Stimulated activated naive CD4-positive, alpha-beta T cell treated with Interleukin-2 at 50 U/mL for 16 hours (primary cell): Measurements from ENCODE around the gene SPACA4.
"Not testable (repeated sequence)": the region's sequence is repeated elsewhere in the genome, so short reads cannot be mapped to it uniquely, and the experiment has no call there.

Experiments
- DNase-seq: peaks from one replicate; lab custom pipeline; 2025; lab: John Stamatoyannopoulos, UW

SPACA4 gene, protein sequence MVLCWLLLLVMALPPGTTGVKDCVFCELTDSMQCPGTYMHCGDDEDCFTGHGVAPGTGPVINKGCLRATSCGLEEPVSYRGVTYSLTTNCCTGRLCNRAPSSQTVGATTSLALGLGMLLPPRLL

DNA sequence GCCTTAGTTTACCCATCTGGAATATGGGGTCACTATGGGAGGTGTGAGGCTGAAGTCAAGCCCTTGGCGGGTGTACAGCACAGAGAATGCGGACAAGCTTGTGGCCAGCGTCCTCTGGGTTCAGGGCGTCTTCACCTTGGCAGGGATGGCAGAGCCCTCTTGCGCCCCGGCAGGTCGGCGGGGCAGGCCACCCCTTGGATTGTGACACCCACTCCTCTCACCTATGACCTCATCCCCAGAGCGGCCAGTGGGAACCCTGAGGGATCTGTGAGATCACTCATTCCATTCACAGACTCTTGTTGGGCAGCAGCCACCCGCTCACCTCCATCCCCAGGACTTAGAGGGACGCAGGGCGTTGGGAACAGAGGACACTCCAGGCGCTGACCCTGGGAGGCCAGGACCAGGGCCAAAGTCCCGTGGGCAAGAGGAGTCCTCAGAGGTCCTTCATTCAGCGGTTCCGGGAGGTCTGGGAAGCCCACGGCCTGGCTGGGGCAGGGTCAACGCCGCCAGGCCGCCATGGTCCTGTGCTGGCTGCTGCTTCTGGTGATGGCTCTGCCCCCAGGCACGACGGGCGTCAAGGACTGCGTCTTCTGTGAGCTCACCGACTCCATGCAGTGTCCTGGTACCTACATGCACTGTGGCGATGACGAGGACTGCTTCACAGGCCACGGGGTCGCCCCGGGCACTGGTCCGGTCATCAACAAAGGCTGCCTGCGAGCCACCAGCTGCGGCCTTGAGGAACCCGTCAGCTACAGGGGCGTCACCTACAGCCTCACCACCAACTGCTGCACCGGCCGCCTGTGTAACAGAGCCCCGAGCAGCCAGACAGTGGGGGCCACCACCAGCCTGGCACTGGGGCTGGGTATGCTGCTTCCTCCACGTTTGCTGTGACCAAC is at the start of gene SPACA4:
TSS of gene SPACA4 (plus strand) at position 280 of the 896 bp plus-strand sequence. CDS start at position 517, 237 bp downstream.
- DNase-seq = no peak

DNA sequence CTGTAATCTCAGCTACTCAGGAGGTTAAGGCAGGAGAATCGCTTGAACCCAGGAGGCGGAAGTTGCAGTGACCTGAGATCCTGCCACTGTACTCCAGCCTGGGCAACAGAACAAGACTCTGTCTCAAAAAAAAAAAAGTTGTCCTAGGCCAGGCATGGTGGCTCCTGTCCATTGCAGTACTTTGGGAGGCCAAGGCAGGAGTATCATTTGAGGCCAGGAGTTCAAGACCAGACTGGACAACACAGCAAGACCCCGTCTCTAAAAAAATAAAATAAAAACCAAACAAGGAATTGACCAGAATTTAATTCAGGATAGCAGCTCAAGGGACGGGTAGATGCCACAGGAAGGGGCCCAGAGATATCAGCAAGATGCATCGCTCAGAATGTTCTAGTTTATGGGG is 49.7 kb upstream of the SPACA4 start:
- DNase-seq = no peak

DNA sequence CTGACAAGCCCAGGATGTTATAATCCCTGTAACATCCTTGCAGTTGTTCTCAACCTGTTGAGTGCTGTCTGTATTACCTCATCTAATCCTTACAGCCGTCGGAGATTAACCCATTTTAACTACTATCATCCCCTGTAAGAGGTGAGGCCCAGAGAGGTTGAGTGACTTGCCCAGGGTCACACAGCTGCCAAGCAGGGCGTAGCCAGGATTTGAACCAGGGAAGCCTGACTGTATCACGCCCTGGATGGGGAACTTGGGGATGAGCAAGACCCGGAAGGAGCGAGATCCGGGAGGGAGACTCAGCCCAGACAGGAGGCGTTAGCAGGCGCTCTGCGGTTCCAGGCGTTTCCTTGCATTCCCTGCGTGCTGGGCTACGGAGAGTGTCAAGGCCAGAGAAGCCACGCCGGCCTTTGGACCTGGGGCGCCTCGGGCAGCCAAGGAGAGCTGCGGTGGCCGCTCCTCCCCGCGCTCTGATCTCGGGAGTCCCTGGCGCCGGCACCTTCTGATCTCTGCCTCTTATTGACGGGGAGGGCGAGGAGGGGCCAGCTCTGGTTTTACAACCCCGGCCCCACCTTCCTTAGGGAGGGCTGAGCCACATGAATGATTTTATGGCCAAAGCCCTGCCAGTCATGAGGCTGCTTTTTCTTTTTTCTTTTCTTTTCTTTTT is 48.4 kb upstream of the SPACA4 start:
- no peak for DNase-seq

DNA sequence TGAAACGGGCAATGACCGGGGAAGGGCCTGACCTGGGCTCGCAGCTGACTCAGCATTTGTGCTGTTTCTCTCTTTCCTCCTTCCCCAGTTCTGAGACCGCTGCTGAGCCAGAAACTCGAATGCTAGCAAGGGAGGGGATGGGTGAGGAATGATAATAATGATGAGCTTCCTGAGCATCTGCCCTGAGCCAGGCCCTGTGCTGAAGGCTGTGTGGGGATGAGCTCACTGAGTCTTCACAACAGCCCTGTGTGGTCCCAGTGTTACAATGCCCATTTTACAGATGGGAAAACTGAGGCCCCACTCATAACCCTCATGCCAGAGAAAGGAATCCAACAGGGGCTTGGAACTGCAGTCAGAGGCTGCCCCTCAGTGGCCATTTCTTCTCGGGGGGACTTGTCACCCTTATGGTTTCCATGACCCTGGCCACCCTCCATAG is 46.4 kb upstream of the SPACA4 start:
- no peak for DNase-seq

DNA sequence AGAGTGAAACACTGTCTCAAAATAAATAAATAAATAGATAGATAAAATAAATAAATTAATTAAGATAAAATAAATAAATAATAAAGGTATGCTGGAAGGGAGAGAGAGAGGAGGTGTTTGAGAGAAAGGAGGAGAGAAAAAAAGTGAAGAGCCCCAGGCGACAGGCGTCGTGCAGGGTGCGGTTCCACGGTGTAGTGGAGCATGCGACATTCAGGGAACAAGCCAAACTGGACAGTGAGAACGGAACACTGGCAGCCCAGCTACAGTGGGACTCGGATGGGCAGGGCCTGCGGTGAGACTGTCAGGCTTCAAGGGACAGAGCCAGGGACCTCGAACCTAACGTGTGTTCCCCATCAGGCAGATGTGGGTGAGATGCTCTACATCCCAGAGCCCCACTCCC is 45.1 kb upstream of the SPACA4 start:
- DNase-seq = no peak

DNA sequence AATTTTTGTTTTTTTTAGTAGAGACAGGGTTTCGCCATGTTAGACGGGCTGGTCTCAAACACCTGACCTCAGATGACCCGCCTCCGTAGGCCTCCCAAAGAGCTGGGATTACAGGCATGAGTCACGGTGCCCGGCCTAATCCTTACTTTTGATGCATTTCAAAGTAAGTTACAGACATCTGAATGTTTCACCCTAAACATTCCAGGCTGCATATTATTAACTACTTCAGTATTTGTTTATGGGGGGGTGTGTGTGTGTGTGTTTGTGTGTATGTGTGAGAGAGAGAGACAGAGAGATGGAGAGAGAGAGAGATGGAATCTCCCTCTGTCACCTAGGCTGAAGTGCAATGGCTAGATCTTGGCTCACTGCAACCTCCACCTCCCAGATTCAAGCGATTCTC is 41.5 kb upstream of the SPACA4 start:
- DNase-seq = no peak

DNA sequence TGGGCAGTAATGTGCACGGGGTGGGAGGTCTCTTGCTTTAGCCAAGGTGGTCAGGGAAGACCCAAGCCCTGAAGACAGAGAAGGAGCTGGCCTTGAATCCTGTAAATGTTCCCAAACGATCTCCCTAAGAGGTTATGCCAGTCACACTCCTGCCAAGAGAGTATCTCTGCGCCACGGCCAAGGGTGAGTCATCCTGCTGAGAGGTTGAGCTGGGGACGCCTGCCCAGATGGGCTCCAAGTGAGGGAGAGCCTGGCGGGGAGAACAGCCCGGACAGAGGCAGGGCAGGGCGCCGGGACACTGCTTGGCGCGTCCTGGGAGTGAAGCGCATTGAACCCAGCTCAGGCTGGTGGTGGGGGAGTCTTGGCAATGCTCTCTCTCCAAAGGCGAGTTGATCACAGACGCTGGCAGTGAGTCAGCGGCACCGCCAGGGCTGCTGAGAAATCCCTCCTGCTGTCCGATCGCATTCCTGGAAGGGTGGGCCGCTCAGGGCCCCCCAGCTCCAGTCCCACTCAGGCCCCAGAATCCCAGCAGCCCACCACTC is 38.1 kb upstream of the SPACA4 start:
- no peak for DNase-seq

DNA sequence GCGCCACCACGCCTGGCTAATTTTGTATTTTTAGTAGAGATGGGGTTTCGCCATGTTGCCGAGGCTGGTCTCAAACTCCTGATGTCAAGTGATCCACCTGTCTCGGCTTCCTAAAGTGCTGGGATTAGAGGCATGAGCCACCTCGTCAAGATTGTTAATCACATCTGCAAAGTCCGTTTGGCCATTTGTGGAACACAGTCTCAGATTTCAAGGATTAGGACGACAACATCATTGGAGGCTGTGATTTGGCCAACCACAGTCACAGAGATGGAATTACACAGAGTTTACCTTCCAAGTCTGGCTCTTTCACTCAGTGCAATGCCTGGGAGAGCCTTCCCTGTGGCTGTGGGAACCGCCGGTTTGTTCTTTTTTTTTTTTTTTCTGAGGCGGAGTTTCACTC is 36.7 kb upstream of the SPACA4 start:
- no peak for DNase-seq

DNA sequence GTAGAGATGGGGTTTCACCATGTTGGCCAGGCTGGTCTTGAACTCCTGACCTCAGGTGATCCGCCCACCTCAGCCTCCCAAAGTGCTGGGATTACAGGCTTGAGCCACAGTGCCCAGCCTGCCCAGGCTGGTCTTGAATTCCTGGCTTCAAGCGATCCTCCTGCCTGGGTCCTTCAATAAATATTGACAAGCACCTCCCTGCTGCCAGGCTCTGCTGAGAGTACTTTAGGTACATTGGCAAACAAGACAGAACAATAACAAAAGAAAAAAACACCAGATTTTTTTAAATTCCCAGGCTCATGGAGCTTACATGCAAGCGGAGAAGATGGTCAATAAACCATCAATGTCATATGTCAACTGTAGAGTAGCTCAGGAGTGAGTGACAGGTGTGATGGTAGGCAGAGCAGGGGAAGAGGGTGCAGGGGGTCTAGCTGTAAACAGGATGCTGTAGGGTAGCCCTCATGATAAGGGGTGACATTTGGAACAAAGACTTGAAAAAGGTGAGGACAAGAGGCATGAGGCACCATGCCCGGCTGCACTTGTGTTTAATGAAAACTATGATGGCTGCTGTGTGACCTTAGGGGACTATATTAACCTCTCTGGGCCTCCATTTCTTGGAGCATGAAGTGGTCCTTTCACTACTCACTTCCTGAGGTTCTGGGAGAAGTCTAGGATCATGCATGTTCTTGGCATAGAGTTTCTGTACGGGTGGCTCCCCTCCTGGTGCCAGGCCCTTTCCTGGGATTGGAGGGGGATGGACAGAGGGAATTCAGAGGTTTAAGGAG is 35.0 kb upstream of the SPACA4 start:
- no peak for DNase-seq

DNA sequence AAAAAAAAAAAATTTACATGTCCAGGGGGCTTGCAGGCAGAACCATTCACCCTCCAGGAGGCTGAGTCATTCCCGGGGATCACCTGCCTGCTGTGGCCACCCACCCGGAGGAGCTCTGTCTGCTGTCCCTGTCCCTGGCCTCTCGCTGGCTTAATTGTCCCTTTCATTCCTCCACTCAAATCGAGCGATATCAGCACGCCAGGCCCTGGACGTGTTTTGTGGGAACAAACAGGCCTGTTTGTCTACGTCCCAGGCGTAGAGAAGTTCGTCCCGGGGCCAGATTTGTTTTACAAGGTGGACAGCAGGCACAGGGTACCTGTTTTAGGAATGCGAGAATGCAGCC is 33.4 kb upstream of the SPACA4 start:
- no peak for DNase-seq

DNA sequence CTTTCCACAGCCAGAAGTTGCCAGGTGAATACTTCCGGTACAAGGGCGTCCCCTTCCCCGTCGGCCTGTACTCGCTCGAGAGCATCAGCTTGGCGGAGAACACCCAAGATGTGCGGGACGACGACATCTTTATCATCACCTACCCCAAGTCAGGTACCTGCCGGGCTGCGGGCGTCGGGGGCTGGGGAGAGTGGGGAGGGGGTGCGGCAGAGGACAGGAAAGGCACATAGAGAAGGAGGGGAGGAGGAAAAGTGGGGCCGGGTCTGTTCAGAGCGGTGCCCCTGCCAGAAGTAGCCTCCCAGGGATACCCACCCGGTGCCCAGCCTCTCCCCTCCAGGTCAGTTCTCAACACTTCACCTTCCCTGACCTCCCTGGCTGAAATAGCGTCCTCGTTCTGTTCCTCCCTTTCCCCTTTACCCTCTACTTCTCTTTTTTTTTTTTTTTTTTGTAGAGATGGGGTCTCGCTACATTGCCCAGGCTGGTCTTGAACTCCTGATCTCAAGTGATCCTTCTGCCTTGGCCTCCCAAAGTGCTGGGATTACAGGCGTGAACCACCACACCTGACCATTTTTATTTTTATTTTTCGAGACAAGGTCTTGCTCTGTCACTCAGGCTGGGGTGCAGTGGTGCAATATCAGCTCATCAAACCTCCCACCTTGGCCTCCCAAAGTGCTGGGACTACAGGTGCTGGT is 30.5 kb upstream of the SPACA4 start:
- DNase-seq = no peak

DNA sequence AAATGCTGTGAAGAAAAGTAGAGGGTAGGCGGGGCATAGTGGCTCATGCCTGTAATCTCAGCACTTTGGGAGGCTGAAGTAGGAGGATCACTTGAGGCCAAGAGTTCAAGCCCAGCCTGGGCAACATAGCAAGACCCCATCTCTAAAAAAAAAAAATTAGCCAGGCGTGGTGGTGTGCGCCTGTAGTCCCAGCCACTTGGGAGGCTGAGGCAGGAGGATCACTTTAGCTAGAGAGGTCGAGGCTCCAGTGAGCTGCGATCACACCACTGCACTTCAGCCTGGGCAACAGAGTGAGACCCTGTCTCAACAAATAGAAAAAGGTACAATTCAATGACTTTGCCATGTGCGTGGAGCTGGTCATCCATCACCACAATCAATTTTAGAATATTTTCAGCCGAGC is 28.6 kb upstream of the SPACA4 start:
- not testable (repeated sequence) for DNase-seq

DNA sequence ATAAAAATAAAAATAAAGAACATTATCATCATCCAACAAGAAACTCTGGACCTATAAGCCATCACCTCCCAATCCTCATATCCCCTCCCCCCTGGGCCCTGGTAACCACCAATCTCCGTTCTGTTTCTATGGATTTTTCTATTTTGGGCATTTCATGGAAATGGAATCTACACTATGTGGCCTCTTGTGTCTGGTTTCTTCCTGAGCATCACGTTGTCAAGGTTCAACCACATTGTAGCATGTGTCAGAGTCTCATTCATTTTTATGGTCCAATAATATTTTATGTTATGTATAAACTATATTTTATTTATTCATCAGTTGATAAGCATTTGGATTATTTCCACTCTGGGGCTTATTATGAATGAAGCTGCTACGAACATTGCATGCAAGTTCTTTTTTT is 27.7 kb upstream of the SPACA4 start:
- no peak for DNase-seq

DNA sequence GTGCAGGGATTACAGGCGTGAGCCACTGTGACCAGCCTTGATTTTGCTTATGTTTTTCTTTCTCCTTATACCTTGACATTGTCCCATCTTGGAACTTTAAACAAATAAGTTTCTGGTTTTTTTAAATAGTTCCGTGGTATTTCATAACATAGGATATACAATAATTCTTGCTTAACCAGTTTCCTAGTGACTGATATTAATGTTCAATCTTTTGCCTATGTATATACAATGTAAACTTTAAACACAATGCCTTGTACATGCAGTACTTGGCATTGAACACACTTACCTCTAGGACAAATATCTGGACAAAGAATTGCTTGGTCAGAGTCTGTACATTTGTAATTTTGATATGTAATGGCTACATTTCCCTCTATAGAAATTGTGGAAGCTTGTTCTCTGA is 24.4 kb upstream of the SPACA4 start:
- no peak for DNase-seq

DNA sequence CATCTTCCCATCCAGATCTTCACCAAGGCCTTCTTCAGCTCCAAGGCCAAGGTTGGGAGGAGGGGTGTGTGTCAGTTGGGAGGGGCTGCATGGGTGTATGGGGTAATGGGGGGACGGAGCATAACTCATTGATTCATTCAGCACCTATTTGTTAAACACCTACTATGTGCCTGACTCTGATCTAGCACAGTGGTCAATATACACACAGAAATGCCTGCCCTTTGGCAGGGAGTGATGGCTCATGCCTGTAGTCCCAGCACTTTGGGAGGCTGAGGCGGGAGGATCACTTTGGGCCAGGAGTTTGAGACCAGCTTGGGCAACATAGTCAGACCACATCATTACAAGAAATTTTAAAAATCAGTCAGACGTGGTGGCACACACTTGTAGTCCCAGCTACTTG is 19.2 kb upstream of the SPACA4 start:
- no peak for DNase-seq

DNA sequence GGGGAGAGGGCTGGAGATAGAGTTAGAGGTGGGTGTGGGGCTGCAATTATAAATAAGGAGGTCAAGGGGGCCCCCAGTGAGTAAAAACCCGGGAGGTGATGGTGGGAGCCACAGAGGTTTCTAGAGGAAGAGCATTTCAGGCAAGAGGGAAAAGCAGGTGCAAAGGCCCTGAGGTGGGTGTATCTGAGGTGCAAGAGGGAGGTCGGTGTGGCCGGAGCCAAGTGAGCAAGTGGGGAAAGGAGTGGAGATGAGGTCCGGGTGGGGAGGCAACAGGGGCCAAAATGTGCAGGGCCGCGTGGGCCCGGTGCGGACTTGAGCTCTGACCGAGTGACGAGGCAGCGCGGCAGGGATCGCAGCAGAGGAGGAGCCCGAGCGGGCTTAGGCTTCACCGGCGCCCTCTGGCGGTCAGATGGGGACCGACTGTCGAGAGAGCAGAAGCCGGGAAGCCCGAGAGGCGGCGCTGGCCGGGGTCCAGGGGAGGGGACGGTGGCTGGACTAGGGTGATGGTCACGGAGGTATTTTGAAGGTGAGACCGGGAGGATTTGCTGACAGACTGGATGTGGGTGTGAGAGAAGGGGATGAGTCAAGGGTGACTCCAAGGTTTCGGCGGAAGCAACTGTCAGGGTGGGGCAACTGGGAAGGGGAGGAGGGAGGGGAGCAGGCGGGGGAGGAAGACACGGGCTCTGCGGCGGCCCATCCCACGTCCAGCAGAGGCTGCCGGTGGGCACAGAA is 17.7 kb upstream of the SPACA4 start:
- peak; percentile 82 for DNase-seq

DNA sequence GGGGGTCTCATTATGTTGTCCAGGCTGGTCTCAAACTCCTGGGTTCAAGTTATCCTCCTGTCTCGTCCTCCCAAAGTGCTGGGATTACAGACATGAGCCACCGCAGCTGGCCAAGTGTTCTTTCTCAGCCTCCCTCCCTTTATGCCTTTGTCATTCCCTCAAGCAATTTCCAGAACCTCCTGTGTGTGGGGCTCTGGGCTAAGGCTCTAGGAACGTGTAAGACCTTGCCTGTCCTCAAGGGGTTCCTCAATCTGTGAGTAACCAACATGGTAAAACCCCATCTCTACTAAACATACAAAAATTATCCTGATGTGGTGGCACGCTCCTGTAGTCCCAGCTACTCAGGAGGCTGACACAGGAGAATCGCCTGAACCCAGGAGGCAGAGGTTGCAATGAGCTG is 15.5 kb upstream of the SPACA4 start:
- no peak for DNase-seq

DNA sequence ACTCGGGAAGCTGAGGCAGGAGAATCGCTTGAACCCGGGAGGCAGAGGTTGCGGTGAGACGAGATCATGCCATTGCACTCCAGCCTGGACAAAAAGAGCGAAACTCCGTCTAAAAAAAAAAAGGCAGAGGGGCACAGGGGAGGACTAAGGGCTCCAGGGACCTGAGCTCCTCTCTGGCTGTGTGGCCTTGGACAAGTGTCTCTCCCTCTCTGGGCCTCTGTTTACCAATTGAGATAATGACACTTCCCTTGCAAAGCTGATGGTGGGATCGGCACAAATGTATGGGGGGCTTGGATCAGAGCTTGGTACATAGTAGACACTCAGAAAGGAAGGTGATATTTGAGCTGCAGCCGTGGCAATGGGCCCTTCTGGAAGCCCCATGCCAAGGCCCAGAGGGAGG is 11.4 kb upstream of the SPACA4 start:
- no peak for DNase-seq

DNA sequence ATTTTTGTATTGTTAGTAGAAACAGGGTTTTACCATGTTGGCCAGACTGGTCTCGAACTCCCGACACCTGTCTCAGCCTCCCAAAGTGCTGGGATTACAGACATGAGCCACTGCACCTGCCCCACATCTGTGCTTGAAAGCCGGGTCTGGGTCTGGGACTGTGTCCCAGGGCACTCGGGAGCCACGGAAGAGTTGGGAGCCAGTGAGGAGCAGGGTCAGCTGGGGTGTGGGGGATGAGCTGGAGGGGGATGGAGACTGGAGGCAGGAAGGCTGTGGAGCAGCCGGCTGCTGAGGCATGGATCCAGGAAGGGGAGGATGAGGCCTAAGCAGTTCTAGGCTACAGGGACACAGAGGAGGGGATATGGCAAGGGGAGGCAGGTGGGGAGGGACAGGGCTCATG is 10.7 kb upstream of the SPACA4 start:
- no peak for DNase-seq

DNA sequence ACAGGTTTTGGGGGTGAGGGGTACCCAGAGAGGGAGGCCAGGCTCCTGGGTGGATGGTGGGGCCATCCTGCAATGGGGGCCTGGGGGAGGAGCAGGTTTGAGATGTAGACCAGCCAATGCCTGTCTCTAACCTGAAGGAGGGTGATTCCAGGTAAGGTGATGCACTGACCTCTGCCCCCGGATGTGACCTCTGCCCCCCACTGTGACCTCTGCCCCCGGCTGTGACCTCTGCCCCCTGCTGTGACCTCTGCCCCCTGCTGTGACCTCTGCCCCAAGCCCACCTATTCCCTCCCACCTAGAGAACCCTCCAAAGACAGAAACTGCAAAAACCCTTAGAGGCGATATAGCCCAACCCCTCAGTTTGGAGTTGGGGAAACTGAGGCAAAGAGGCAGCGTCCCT is 10.3 kb upstream of the SPACA4 start:
- no peak for DNase-seq
